T-cell (primary cell): Measurements from ENCODE around the gene RPRML. TPM values are rescaled to one million over a fixed set of nuclear protein-coding genes. Genes with fewer than 3 reads are reported as not detected.
"Not testable (repeated sequence)": the region's sequence is repeated elsewhere in the genome, so short reads cannot be mapped to it uniquely, and the experiment has no call there.

Source experiments
- ATAC-seq, 4 experiments: fragments of 200-7000 bp in 3 of 4; fragments of 150-1000 bp in 1 of 4; cut with Tn5 transposase; replicated peaks in 1 of 4; 1 replicate in 3 of 4; 2 replicates in 1 of 4; pipeline ENCODE4 v1.10.0; 2021; ENCODE audit warnings: moderate library complexity in 3 of 4, mild to moderate bottlenecking in 2 of 4, moderate number of reproducible peaks in 1 of 4
- CTCF ChIA-PET, 2 donors: fragments of 300-600 bp; sonication (Branson Sonifier 250); formaldehyde crosslinking; loops; one replicate each; lab custom pipeline; 2022; ENCODE audit warnings: antibody characterized with exemption in 2 of 2; lab: Charles Lee
- POLR2A ChIA-PET, 2 donors: fragments of 300-600 bp; sonication (Branson Sonifier 250); formaldehyde crosslinking; loops; one replicate each; lab custom pipeline; 2022; ENCODE audit warnings: antibody characterized with exemption in 2 of 2; lab: Charles Lee
- DNase-seq, 35 experiments: peaks; one replicate each; pipeline versions ENCODE4 v3.0.0 to v3.0.0-alpha.2; 2013 to 2023
- H3K27ac ChIP-seq: one replicate; pipeline ENCODE4 v1.5.1; 2013; ENCODE audit warnings: low read length
- H3K27me3 ChIP-seq, 2 experiments: replicated peaks in 1 of 2; 1 replicate in 1 of 2; 2 replicates in 1 of 2; pipeline versions ENCODE4 v1.6.1 to v1.7.0; 2013; ENCODE audit warnings: low read length in 1 of 2, mixed read lengths in 1 of 2; ENCODE audit not compliant: control insufficient read depth in 2 of 2, insufficient read depth in 2 of 2; ENCODE audit errors: extremely low read depth in 1 of 2
- H3K36me3 ChIP-seq, 2 donors: 1 replicate in 1 of 2; 2 replicates in 1 of 2; pipeline versions ENCODE4 v1.6.1 to v1.7.0; 2013; ENCODE audit warnings: low read length in 1 of 2; ENCODE audit not compliant: control insufficient read depth in 2 of 2, insufficient read depth in 1 of 2; ENCODE audit errors: extremely low read depth in 1 of 2
- H3K4me1 ChIP-seq, 2 experiments: 1 replicate in 1 of 2; 2 replicates in 1 of 2; pipeline versions ENCODE4 v1.6.1 to v1.7.0; 2013; ENCODE audit warnings: low read length in 2 of 2, mixed read lengths in 1 of 2; ENCODE audit not compliant: insufficient read depth in 2 of 2, control insufficient read depth in 1 of 2; ENCODE audit errors: extremely low read depth in 1 of 2
- H3K4me3 ChIP-seq, 2 donors: 1 replicate in 1 of 2; 2 replicates in 1 of 2; pipeline versions ENCODE4 v1.5.1 to v1.7.0; 2013; ENCODE audit warnings: mild to moderate bottlenecking in 2 of 2, low read length in 1 of 2, moderate library complexity in 1 of 2; ENCODE audit not compliant: control insufficient read depth in 1 of 2; ENCODE audit errors: extremely low read depth in 1 of 2
- H3K9me3 ChIP-seq: 2 replicates; pipeline ENCODE4 v1.7.0; 2013
- H3K27ac Mint-ChIP-seq, 2 donors: one replicate each; pipeline ENCODE4 v1.8.0; 2020 to 2021; ENCODE audit warnings: mild to moderate bottlenecking in 2 of 2, mixed read lengths in 2 of 2
- H3K27me3 Mint-ChIP-seq, 2 donors: one replicate each; pipeline ENCODE4 v1.8.0; 2021 to 2022; ENCODE audit warnings: mixed read lengths in 2 of 2
- H3K36me3 Mint-ChIP-seq: one replicate; pipeline ENCODE4 v1.8.0; 2021; ENCODE audit warnings: mixed read lengths
- H3K4me1 Mint-ChIP-seq, 3 donors: one replicate each; pipeline ENCODE4 v1.8.0; 2020 to 2022; ENCODE audit warnings: mixed read lengths in 3 of 3, mild to moderate bottlenecking in 1 of 3
- H3K4me3 Mint-ChIP-seq, 3 donors: one replicate each; pipeline ENCODE4 v1.8.0; 2020 to 2022; ENCODE audit warnings: mild to moderate bottlenecking in 3 of 3, mixed read lengths in 3 of 3, moderate library complexity in 3 of 3
- H3K9me3 Mint-ChIP-seq, 3 donors: one replicate each; pipeline ENCODE4 v1.8.0; 2020 to 2022; ENCODE audit warnings: mixed read lengths in 3 of 3
- WGBS: methylation state at CpG from one replicate; pipeline ENCODE4 v1.1.5; 2013; ENCODE audit warnings: missing lambda C conversion rate; ENCODE audit not compliant: insufficient coverage; 5-methylcytosine and 5-hydroxymethylcytosine counted together
- total RNA-seq, 35 experiments: library from RNA in 6 of 35; stranded (reverse) in 6 of 35; fragments of 120-200 nt in 1 of 35; gene quantifications; one replicate each; pipeline versions ENCODE4 v1.2.1 to v1.2.4 and lab custom pipeline; 2013 to 2026

RPRML gene
- total RNA-seq (not detected), total RNA-seq (lab: John Stamatoyannopoulos, UW) (0 to 0.12 (median 0) reads per million in 29 experiments)
- total RNA-seq (2013) = not detected

DNA sequence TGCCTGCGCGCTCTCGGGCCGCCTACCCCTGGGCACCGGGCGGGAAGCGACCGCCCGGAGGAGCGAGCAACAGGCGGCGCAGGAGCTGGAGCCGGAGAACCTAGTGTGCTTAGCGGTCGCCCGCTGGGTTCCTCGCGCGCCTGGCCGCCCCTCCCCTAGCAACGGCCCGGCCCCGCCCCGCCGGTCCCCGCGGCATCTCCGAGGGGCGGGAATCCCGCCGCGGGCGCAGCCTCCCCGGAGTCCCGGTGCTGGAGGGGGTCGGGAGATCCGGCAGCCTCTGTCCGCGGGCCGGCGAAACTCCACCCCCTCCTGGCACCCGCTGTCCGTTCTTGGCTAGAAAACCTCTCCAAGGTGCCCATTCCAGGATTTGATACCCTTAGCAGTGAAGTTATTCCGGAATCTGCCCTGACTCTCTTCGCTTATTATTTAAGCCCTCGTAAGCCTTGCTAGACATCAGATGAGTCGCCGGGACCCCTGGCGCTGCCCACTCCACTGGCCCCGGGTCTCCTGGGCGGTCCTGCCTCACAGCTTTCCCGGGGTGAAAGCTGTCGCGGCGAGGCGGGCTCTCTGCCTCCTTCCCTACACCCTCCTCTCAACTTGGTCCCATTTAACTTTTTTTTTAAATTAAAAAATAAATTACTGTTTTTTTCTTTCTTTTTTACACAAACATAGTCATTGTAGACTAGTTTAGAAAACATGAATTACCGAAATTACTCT is at the start of gene RPRML:
Gene RPRML (minus strand): TSS at position 107 of the 717 bp plus-strand sequence. CDS start 246 bp downstream, outside the sequence.
- 4% methylated on average over 27 of the region's 57 CpGs for WGBS
- POLR2A ChIA-PET = no interaction called here
- Histone ChIP-seq H3K36me3 (no peaks in the 10 kb centered on the region), H3K4me1 (peaks cover 0 to 14% of the 10 kb centered on the region in 2 experiments), H3K27me3 (peaks cover 3 to 52% of the 10 kb centered on the region in 2 experiments), H3K9me3 (no peaks in the 10 kb centered on the region), H3K4me3 (peak within 1 kb of the TSS; percentile 24 to 61), H3K27ac (no peak within 1 kb of the TSS)
- peaks cover 11 to 18% (median 14%) of the 10 kb centered on the region in 3 donors for H3K4me1 Mint-ChIP-seq
- no peaks in the 10 kb centered on the region for H3K9me3 Mint-ChIP-seq
- CTCF ChIA-PET = no interaction called here
- H3K36me3 Mint-ChIP-seq = peaks cover 12% of the 10 kb centered on the region
- peak in 12 of 35 experiments; percentile 2 to 29 (median 12) for DNase-seq
- H3K27me3 Mint-ChIP-seq = peaks cover 40 to 47% of the 10 kb centered on the region in 2 donors
- H3K27ac Mint-ChIP-seq = no peak within 1 kb of the TSS
- H3K4me3 Mint-ChIP-seq = peak within 1 kb of the TSS; percentile 72 to 86 (median 83)
- ATAC-seq = peak; percentile 56 to 70 (median 66)

- H3K27me3 ChIP-seq, H3K9me3 Mint-ChIP-seq, H3K4me3 Mint-ChIP-seq, POLR2A ChIA-PET, CTCF ChIA-PET, H3K9me3 ChIP-seq, H3K4me1 ChIP-seq, H3K27ac Mint-ChIP-seq, ATAC-seq, H3K36me3 ChIP-seq, H3K27ac ChIP-seq, DNase-seq, H3K27me3 Mint-ChIP-seq, H3K4me3 ChIP-seq: not testable (repeated sequence)
- WGBS = 100% methylated on average over 2 of the region's 15 CpGs
- H3K4me1 Mint-ChIP-seq = peaks cover 6 to 13% (median 9%) of the 10 kb centered on the region in 3 donors
- H3K36me3 Mint-ChIP-seq = peaks cover 13% of the 10 kb centered on the region
These were observed 37.9 kb upstream of the RPRML start for GRCh38 chr17:47016966-47017365.

DNA sequence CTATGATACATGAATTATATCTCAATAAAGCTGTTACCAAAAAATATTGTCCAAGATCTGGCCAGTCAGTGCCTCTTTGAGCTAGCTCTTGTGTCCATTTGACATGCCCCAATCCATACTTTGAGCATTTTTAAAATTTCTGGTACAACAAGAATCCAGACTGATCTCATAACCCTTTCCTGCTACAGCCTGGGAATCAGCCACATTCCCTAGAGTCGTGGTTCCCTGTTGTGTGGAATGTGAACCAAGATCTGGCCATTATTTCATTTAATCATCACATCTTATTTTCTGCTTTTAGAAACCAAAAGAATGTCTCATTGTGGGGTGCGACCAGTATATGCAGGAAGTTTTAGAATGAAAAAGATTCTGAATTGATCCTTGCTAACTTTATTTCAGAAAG is 34.3 kb upstream of the RPRML start:
- WGBS = no CpG with 5 or more reads among the region's 2 CpGs
- Mint-ChIP-seq H3K9me3 (no peaks in the 10 kb centered on the region), H3K36me3 (peaks cover 4% of the 10 kb centered on the region), H3K27ac (no peak overlapping the region), H3K27me3 (no peaks in the 10 kb centered on the region), H3K4me3 (no peak overlapping the region), H3K4me1 (peaks cover 6 to 13% (median 9%) of the 10 kb centered on the region in 3 donors)
- POLR2A ChIA-PET = interaction anchor here in 1 of 2 donors (0.6 kb wide), 1 partner anchor 535 kb away, joined by 12 read pairs; no protein-coding TSS in a partner anchor
- H3K27me3 ChIP-seq = no peaks in the 10 kb centered on the region
- CTCF ChIA-PET = no interaction called here
- no peaks in the 10 kb centered on the region for H3K4me1 ChIP-seq
- ATAC-seq = no peak
- H3K36me3 ChIP-seq = no peaks in the 10 kb centered on the region
- H3K4me3 ChIP-seq = no peak overlapping the region
- no peak for DNase-seq
- no peak overlapping the region for H3K27ac ChIP-seq
- no peaks in the 10 kb centered on the region for H3K9me3 ChIP-seq

DNA sequence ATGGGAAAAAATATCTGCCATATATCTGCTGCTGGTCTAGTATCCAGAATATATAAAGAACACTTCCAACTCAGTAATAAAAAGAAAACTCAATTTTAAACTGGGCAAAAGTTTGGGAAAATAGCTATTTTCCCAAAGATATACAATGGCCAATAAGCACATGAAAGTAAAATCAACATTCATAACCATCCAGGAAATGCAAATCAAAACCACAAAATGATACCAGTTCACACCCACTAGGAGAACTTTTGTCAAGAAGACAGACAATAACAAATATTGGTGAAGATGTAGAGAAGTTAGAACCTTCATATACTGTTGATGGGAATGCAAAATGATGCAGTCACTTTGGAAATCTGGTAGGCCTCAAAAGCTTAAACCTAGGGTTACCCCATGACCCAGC is 33.4 kb upstream of the RPRML start:
- ATAC-seq = no peak
- no peaks in the 10 kb centered on the region for H3K9me3 ChIP-seq
- no peak overlapping the region for H3K4me3 ChIP-seq
- Mint-ChIP-seq H3K27me3 (no peaks in the 10 kb centered on the region), H3K36me3 (peaks cover 4% of the 10 kb centered on the region), H3K9me3 (no peaks in the 10 kb centered on the region), H3K4me3 (no peak overlapping the region), H3K27ac (no peak overlapping the region), H3K4me1 (peaks cover 6 to 13% (median 9%) of the 10 kb centered on the region in 3 donors)
- ChIA-PET CTCF (no interaction called here), POLR2A (no interaction called here)
- H3K36me3 ChIP-seq = no peaks in the 10 kb centered on the region
- H3K27me3 ChIP-seq = no peaks in the 10 kb centered on the region
- H3K27ac ChIP-seq = no peak overlapping the region
- no peaks in the 10 kb centered on the region for H3K4me1 ChIP-seq
- no peak for DNase-seq

GRCh38 chr17:47009759-47010594 is 30.9 kb upstream of the RPRML start:
- 93% methylated on average over 6 of the region's 14 CpGs for WGBS
- Histone ChIP-seq H3K27me3 (no peaks in the 10 kb centered on the region), H3K9me3 (no peaks in the 10 kb centered on the region), H3K4me1 (no peaks in the 10 kb centered on the region), H3K36me3 (no peaks in the 10 kb centered on the region), H3K27ac (no peak overlapping the region), H3K4me3 (no peak overlapping the region)
- no peak for DNase-seq
- peaks cover 6 to 13% (median 9%) of the 10 kb centered on the region in 3 donors for H3K4me1 Mint-ChIP-seq
- peaks cover 4% of the 10 kb centered on the region for H3K36me3 Mint-ChIP-seq
- H3K9me3 Mint-ChIP-seq = no peaks in the 10 kb centered on the region
- H3K27ac Mint-ChIP-seq = no peak overlapping the region
- CTCF ChIA-PET = interaction anchor here in 1 of 2 donors (0.5 kb wide), 1 partner anchor 11 kb away, joined by 4 read pairs; no protein-coding TSS in a partner anchor
- no peak overlapping the region for H3K4me3 Mint-ChIP-seq
- ATAC-seq = no peak
- POLR2A ChIA-PET = interaction anchor here in 1 of 2 donors (0.6 kb wide), 1 partner anchor 980 kb away, joined by 3 read pairs; no protein-coding TSS in a partner anchor
- H3K27me3 Mint-ChIP-seq = no peaks in the 10 kb centered on the region

- no peaks in the 10 kb centered on the region for H3K27me3 Mint-ChIP-seq
- DNase-seq = no peak
- Histone ChIP-seq H3K4me1 (peaks cover 0 to 8% of the 10 kb centered on the region in 2 experiments), H3K27me3 (peaks cover 0 to 2% of the 10 kb centered on the region in 2 experiments), H3K9me3 (no peaks in the 10 kb centered on the region), H3K27ac (no peak overlapping the region), H3K36me3 (no peaks in the 10 kb centered on the region), H3K4me3 (no peak overlapping the region)
- no peak for ATAC-seq
- POLR2A ChIA-PET = no interaction called here
- peaks cover 0 to 6% (median 5%) of the 10 kb centered on the region in 3 donors for H3K4me1 Mint-ChIP-seq
- H3K27ac Mint-ChIP-seq = no peak overlapping the region
- H3K9me3 Mint-ChIP-seq = no peaks in the 10 kb centered on the region
- no CpG with 5 or more reads among the region's 1 CpG for WGBS
- H3K36me3 Mint-ChIP-seq = no peaks in the 10 kb centered on the region
- no peak overlapping the region for H3K4me3 Mint-ChIP-seq
- CTCF ChIA-PET = interaction anchor here in 1 of 2 donors (0.6 kb wide), 1 partner anchor 58 kb away, joined by 6 read pairs; no protein-coding TSS in a partner anchor
These were observed 25.9 kb upstream of the RPRML start for GRCh38 chr17:47004906-47005305.
